ENCODE data around the gene ST3GAL4. TPM values are rescaled to one million over a fixed set of nuclear protein-coding genes. Genes with fewer than 3 reads are reported as not detected.
A peak's percentile ranks its signal among the peaks of the same experiment; 100 is the strongest.
"Not testable (repeated sequence)": the region's sequence is repeated elsewhere in the genome, so short reads cannot be mapped to it uniquely, and the experiment has no call there.

The ST3GAL4 gene
- total RNA-seq, 1 donor from 2014 or later = 41.5 TPM

DNA sequence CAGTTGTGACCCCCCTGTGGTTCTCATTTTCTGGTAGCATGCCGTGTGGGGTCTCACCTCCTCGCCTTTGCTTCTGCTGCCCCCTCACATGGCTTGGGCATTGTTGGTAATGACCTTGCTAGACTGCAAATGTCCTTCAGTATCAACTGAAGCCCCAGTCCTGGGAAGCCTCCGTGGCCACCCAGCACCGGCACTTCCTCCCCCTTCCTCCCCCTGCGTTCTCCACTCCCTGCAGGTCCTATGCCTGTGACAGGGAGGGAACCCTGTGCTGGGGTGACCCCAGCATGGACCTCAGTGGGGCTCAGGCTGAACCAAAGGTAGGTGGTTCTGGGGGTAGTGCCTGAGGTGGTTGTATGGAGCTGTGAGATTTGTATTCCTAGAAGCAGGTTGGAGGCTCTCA is 5.9 kb downstream of the ST3GAL4 start:
- no peak for DNase-seq (ENCODE audit: extremely low spot score in 2 of 2)
- TF ChIP-seq, protein P1, sequence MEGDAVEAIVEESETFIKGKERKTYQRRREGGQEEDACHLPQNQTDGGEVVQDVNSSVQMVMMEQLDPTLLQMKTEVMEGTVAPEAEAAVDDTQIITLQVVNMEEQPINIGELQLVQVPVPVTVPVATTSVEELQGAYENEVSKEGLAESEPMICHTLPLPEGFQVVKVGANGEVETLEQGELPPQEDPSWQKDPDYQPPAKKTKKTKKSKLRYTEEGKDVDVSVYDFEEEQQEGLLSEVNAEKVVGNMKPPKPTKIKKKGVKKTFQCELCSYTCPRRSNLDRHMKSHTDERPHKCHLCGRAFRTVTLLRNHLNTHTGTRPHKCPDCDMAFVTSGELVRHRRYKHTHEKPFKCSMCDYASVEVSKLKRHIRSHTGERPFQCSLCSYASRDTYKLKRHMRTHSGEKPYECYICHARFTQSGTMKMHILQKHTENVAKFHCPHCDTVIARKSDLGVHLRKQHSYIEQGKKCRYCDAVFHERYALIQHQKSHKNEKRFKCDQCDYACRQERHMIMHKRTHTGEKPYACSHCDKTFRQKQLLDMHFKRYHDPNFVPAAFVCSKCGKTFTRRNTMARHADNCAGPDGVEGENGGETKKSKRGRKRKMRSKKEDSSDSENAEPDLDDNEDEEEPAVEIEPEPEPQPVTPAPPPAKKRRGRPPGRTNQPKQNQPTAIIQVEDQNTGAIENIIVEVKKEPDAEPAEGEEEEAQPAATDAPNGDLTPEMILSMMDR (IDR thresholded peaks at IDR 0.05) = no peak
- TF ChIP-seq POLR2A (IDR thresholded peaks at IDR 0.05) (no peak), POLR2AphosphoS5 (IDR thresholded peaks at IDR 0.05; ENCODE audit: insufficient read depth in 1 of 2, low read depth in 1 of 2) (no peak)
- H3K4me3 ChIP-seq = no peak overlapping the region
- H3K27me3 ChIP-seq = no peaks in the 10 kb centered on the region
- peak overlapping the region; percentile 21 for H3K27ac ChIP-seq
- intact Hi-C loops (cut with DNase I) = no loop called here
- H3K9me3 ChIP-seq = no peaks in the 10 kb centered on the region
- peaks cover 73% of the 10 kb centered on the region for H3K4me1 ChIP-seq
- H3K36me3 ChIP-seq = no peaks in the 10 kb centered on the region

DNA sequence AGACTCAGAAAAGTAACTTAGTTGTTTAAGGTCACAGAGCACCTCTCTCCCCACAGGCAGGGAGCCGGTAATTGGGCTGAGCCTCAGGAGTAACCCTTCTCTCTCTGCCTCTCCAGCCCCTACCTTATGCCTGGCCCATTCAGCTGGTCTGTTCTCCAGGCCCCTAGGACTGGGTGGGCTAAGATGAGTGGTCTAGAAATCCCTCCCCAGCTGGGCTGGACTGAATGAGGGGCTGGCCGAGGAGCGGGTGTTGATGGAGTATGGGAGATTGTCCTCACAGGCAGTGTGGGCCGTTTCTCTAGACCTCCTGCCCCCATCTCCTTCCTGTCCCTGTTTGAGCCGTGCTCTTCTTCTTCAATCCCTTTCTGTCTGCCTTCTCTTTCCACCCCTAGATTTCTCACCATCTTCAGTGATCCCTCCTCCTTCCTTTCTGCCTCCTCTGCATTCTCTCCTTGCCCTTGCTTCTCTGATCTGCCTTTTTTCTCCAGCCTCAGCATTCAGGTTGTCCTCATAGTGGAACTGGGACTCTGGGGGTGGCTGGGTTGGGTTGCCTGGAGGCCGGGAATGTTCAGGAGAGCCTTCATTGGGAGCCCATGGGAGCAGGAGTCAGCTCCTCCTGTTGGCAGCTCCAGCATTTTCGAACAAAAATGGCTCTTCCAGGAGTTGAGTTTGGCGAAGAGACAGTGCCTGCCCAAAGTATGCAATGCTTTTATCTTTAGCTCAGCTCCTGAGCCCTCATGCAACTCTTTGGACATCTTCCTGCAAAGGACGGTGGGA is 7.6 kb downstream of the ST3GAL4 start:
- DNase-seq (ENCODE audit: extremely low spot score in 2 of 2) = no peak
- intact Hi-C loops (cut with DNase I) = no loop called here
- peak overlapping the region; percentile 39 for H3K27ac ChIP-seq
- no peaks in the 10 kb centered on the region for H3K36me3 ChIP-seq
- no peaks in the 10 kb centered on the region for H3K9me3 ChIP-seq
- H3K27me3 ChIP-seq = no peaks in the 10 kb centered on the region
- H3K4me3 ChIP-seq = no peak overlapping the region
- TF ChIP-seq POLR2A (IDR thresholded peaks at IDR 0.05) = no peak
- TF ChIP-seq, protein P1 (IDR thresholded peaks at IDR 0.05) = no peak
- TF ChIP-seq POLR2AphosphoS5 (IDR thresholded peaks at IDR 0.05; ENCODE audit: insufficient read depth in 1 of 2, low read depth in 1 of 2) = no peak
- H3K4me1 ChIP-seq = peaks cover 69% of the 10 kb centered on the region

DNA sequence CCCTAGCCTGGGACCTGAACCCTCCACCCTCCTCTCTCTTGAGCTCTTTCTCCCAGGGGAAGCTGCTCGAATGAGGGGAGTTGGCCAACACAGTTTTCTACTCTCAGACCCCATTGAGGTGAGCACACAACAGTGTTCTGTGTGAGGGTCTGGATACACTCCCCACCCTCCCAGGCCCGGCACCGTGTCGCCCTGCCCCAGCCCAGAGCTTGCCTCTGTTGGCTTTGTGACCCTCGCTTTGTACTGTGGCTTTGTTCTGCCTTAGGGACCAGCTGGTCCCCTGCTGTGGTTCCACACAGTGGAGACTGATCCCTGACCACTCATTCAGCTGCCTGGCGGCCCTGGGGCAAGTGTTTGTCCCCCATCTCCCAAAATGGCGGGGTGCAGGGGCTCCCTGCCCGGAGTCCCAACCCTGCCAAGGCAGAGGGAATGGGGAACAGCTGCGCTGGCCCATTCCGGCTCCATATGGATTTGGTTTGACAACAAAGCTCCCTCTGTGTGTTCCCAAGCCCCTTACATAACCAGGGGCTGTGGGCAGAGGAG is 8.3 kb downstream of the ST3GAL4 start:
- intact Hi-C loops (cut with DNase I) = no loop called here
- Histone ChIP-seq H3K9me3 (no peaks in the 10 kb centered on the region), H3K27me3 (no peaks in the 10 kb centered on the region), H3K4me1 (peaks cover 62% of the 10 kb centered on the region), H3K36me3 (no peaks in the 10 kb centered on the region), H3K27ac (peak overlapping the region; percentile 39), H3K4me3 (no peak overlapping the region)
- TF ChIP-seq POLR2A (IDR thresholded peaks at IDR 0.05) = no peak
- DNase-seq (ENCODE audit: extremely low spot score in 2 of 2) = no peak

DNA sequence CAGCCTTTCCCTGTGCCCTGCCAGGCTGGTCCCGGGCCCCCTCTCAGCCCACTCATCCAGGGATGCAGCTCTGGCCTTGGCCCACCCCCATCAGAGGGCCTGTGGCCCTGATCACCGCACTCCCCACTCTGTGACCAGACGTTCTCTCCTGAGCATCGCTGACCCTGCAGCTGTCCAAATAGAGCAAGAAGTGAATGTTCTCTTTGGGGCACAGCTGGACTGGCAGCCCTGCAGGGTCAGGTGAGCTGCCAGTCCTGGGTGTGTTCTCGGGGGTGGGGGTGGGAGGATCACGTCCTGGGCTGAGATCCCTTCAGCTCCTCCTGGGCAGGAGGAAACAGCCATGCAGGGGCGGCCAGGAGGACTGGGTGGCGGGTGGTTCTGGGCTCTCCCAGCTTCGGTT is 9.2 kb downstream of the ST3GAL4 start:
- H3K27ac ChIP-seq; H3K4me3 ChIP-seq; intact Hi-C loops (cut with DNase I); H3K36me3 ChIP-seq; H3K9me3 ChIP-seq; H3K27me3 ChIP-seq; DNase-seq (ENCODE audit: extremely low spot score in 2 of 2): not testable (repeated sequence)
- peaks cover 52% of the 10 kb centered on the region for H3K4me1 ChIP-seq

DNA sequence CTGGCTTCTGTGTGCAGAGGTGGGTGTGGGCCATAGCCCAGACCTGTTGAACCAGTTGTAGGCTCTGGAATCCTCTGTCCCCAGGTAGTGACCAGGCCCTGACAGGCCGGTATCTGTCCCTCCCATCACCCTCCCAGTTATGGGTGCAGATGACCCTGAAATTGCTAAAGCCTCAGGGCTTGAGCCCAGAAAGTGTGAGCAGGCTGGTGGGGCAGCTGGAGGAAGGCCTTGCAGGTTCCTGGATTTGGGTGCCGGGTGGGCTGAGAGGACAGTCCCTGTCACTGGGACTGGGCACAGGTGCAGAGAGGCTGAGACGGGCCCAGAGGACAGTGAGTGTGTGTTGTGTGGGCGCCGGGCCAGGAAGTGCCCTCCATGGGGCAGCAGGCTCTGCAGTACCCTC is 10.0 kb downstream of the ST3GAL4 start:
- DNase-seq (ENCODE audit: extremely low spot score in 2 of 2); H3K27ac ChIP-seq; H3K4me3 ChIP-seq; intact Hi-C loops (cut with DNase I); H3K36me3 ChIP-seq; H3K27me3 ChIP-seq; H3K9me3 ChIP-seq: not testable (repeated sequence)
- H3K4me1 ChIP-seq = peaks cover 44% of the 10 kb centered on the region

DNA sequence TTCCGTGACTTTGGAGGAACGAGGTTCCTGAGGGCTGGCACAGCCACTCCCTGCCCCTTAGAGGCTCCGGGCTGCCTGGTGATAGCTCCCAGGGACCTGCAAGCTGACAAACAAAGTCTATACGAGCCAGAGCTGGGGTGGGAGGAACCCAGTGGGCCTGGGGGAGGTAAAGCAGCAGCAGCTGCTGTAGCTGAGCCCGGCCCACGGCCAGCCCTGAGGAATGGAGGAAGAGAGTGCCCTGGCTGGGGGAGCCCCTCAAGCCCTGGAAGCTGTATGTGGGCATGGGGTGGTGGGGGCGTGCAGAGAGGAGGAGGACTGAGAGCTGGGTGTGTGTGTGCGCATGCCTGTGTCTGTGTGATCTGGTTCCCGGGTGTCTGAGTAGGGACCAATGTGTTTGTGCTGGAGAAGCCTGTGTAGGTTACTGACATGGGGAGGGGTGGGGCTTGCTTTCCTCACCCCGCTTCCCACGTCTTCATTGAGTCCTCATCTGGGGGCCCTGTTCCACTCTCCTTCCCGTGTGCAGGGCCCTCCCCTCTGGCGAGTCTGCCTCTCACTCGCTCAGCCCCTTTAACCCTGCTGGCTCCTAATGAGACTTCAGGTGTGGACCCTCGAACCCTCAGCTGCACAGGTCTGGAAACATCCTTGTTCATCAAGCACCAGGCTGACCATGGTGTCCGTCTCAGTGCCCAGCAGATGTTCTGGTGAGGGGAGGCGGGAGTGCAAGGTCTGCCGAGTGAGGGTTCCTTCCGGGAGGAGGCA is 10.8 kb downstream of the ST3GAL4 start:
- H3K4me1 ChIP-seq = peaks cover 40% of the 10 kb centered on the region
- TF ChIP-seq, protein P1 (IDR thresholded peaks at IDR 0.05) = no peak
- TF ChIP-seq POLR2A (IDR thresholded peaks at IDR 0.05) = no peak
- no peak for TF ChIP-seq POLR2AphosphoS5 (IDR thresholded peaks at IDR 0.05; ENCODE audit: insufficient read depth in 1 of 2, low read depth in 1 of 2)
- intact Hi-C loops (cut with DNase I) = no loop called here
- no peak overlapping the region for H3K4me3 ChIP-seq
- H3K9me3 ChIP-seq = no peaks in the 10 kb centered on the region
- no peak for DNase-seq (ENCODE audit: extremely low spot score in 2 of 2)
- no peaks in the 10 kb centered on the region for H3K36me3 ChIP-seq
- H3K27me3 ChIP-seq = no peaks in the 10 kb centered on the region
- H3K27ac ChIP-seq = peak overlapping the region; percentile 53

DNA sequence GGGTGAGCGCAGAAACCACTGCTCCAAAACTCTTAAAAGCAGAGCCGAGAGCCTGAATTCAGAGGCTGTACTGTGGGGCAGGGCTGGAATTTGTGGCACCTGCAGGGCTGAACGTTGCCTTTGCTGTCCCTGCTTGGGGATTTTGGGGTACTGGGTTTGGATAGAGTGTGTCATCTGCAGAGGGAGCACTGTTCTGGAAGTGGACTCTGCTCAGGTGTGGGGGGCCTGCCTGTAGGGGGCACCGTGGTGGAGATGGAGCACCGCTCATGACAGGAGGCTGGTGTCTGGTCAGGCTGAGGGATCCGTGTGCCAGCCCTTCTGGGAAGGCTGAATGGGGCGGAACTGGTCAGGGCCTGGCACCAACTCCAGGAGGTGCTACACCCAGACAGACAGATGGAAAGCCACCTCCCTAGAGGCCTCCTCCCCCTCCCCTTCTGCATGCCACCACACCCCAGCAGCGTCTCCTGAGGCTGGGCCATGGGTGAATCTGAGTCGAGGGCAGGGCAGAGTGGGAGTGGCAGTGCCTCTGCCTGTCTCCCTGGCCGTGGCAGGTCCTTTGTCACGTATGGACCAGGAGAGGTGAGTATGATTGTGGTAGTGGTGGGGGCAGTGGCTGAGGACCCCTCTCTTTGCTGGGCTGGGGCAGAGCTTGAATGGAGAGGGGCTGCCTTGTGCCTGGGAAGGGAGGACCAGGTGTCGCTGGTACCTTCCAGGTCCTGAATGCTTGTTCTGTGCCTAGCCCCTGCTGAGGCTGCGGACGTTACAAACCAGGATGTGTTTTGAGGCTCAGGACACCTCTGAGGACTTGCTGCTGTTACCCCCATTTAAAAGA is 11.6 kb downstream of the ST3GAL4 start:
- H3K4me3 ChIP-seq; intact Hi-C loops (cut with DNase I); H3K36me3 ChIP-seq; DNase-seq (ENCODE audit: extremely low spot score in 2 of 2); H3K9me3 ChIP-seq; H3K27ac ChIP-seq; H3K27me3 ChIP-seq: not testable (repeated sequence)
- peaks cover 40% of the 10 kb centered on the region for H3K4me1 ChIP-seq

DNA sequence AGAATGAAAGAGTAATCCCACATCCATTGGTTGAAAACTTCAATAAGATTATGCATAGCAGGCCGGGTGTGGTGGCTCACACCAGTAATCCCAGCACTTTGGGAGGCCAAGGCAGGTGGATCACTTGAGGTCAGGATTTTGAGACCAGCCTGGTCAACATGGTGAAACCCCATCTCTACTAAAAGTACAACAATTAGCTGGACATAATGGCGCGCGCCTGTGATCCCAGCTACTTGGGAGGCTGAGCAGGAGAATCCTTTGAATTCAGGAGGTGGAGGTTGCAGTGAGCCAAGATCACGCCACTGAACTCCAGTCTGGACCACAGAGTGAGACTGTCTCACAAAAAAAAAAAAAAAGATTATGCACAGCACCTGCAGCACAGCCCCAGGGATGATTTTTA is 12.3 kb downstream of the ST3GAL4 start:
- DNase-seq (ENCODE audit: extremely low spot score in 2 of 2); H3K9me3 ChIP-seq; H3K27ac ChIP-seq; intact Hi-C loops (cut with DNase I); H3K4me3 ChIP-seq; H3K27me3 ChIP-seq; H3K36me3 ChIP-seq: not testable (repeated sequence)
- peaks cover 36% of the 10 kb centered on the region for H3K4me1 ChIP-seq
